ENCODE results near the gene DPM3. TPM values are rescaled to one million over a fixed set of nuclear protein-coding genes. Genes with fewer than 3 reads are reported as not detected.

Gene DPM3
- total and polyA plus RNA-seq, 3 donors from 2014 or later: 69.9 to 104 (median 77.7) TPM

DNA sequence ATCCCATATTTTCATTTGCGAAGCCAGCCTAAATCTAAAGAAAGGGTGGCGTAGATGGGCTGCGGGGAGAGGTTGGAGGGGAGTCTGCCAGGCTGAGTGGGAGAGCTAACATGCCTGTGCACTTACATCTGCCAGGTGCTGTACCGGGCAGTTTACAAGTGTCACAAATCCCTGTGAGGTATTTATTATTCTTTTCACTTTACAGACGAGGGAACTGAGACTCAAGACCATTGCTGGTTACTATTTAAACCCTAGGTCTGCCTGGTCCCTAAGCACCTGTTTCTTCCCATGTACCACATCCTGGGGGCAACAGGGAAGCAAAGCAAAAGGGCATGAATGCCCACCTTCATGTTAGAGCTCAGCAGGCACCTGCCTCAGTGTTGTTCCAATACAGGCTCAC, 32.0 kb downstream of the DPM3 start:
- Histone ChIP-seq H3K36me3 (ENCODE audit: low read depth, missing control alignments) (no peaks in the 10 kb centered on the region), H3K4me3 (no peak overlapping the region), H3K27ac (no peak overlapping the region), H3K27me3 (no peaks in the 10 kb centered on the region), H3K4me1 (no peaks in the 10 kb centered on the region), H3K9me3 (no peaks in the 10 kb centered on the region)
- TF ChIP-seq, protein P1, sequence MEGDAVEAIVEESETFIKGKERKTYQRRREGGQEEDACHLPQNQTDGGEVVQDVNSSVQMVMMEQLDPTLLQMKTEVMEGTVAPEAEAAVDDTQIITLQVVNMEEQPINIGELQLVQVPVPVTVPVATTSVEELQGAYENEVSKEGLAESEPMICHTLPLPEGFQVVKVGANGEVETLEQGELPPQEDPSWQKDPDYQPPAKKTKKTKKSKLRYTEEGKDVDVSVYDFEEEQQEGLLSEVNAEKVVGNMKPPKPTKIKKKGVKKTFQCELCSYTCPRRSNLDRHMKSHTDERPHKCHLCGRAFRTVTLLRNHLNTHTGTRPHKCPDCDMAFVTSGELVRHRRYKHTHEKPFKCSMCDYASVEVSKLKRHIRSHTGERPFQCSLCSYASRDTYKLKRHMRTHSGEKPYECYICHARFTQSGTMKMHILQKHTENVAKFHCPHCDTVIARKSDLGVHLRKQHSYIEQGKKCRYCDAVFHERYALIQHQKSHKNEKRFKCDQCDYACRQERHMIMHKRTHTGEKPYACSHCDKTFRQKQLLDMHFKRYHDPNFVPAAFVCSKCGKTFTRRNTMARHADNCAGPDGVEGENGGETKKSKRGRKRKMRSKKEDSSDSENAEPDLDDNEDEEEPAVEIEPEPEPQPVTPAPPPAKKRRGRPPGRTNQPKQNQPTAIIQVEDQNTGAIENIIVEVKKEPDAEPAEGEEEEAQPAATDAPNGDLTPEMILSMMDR (IDR thresholded peaks at IDR 0.05): no peak
- no peak for TF ChIP-seq POLR2A (IDR thresholded peaks at IDR 0.05)
- no peak for DNase-seq
- WGBS, 2 donors: 72 to 80% methylated on average over 5 of the region's 5 CpGs
- intact Hi-C loops (cut with DNase I; ENCODE audit: low total_unique reads): no loop called here

DNA sequence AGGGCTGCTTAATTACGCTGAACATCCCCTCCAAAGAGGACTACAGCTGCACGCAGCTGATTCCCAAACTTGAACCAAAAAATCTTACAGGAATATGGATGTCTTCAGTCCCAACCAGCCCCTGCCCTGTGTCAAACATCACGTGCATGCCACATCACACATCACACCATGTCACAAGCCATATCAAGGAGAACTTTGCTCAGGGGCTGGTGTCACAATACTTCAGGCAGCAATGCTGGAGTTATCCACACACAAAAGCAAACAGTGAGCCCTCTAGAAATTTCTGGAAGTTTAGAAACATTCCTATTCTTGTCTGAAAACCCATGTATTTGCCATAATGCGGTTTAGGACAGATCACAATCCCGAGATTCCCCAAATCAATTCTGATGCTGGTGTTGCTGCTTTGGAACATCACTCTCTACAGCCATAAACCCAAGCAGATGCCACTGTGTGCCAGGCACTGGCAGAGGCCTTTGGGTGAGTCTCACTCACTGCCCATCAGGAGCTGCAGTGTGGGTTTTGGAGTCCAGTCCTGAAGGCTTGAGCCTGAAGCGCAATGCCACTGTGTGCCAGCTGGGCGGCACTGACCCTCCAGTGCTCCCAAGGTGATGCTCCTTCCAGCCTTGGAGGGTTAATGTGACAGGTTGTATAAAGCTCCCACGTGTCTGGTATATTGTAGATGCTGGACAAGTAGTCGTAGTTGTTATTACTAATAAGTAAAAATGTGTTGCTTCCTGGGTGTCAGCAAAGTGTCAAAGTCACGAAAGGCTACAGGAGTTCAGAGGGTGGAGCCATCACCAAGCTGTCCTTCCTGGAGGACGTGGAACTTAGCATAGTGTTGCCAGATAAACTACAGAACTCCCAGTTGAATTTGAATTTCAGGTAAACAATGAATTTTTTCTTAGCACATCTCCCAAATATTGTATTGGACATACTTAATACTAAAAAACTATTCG, 32.7 kb downstream of the DPM3 start:
- H3K9me3 ChIP-seq: no peaks in the 10 kb centered on the region
- intact Hi-C loops (cut with DNase I; ENCODE audit: low total_unique reads): no loop called here
- H3K4me1 ChIP-seq: no peaks in the 10 kb centered on the region
- 79 to 81% methylated on average over 11 to 12 of the region's 12 CpGs for WGBS, 2 donors
- H3K27me3 ChIP-seq: no peaks in the 10 kb centered on the region
- DNase-seq: no peak
- H3K4me3 ChIP-seq: no peak overlapping the region
- no peak overlapping the region for H3K27ac ChIP-seq
- no peaks in the 10 kb centered on the region for H3K36me3 ChIP-seq (ENCODE audit: low read depth, missing control alignments)
- no peak for TF ChIP-seq POLR2A (IDR thresholded peaks at IDR 0.05)
- TF ChIP-seq, protein P1 (IDR thresholded peaks at IDR 0.05): no peak

DNA sequence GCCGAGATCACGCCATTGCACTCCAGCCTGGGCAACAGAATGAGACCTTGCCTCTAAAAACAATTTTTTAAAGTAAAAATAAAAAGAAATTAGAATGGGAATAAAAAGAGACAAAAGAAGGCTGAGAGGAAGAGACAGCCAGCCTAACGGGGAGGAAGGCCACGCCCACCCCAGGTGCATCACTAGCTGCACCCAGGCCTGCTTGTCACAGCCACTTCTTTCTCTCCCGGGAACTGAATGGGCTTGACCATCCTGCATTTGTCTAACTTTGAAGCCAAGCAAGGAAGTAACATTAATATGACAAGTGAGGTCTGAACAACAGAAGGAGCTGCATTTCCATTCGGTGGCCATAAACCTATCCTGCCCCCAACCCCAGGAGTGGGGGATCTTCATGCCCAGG, 33.5 kb downstream of the DPM3 start:
- TF ChIP-seq, protein P1 (IDR thresholded peaks at IDR 0.05): no peak
- TF ChIP-seq POLR2A (IDR thresholded peaks at IDR 0.05): no peak
- 74 to 77% methylated on average over 6 of the region's 6 CpGs for WGBS, 2 donors
- no peaks in the 10 kb centered on the region for H3K27me3 ChIP-seq
- no peak for DNase-seq
- no peaks in the 10 kb centered on the region for H3K9me3 ChIP-seq
- intact Hi-C loops (cut with DNase I; ENCODE audit: low total_unique reads): no loop called here
- no peak overlapping the region for H3K27ac ChIP-seq
- H3K4me3 ChIP-seq: no peak overlapping the region
- no peaks in the 10 kb centered on the region for H3K4me1 ChIP-seq
- no peaks in the 10 kb centered on the region for H3K36me3 ChIP-seq (ENCODE audit: low read depth, missing control alignments)

DNA sequence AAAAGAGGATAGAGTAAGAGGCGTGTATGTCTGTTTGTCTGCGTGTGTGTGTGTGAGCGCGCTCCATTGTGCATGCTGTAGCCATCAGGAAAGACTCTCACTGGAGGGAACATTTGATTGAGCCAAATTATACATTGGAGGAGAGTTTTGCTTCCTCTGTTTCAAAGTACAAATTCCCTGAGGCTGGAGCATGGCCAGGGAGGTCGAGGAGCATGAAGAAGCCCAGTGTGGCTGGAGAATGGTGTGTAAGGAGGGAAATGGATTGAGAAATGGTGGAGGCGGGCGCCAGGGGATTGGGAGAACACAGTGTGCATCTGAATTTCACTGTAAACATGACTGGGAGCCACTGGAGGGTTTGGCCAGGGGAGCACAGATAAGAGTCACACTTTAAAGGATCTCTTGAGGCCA, 34.7 kb downstream of the DPM3 start:
- TF ChIP-seq, protein P1 (IDR thresholded peaks at IDR 0.05): no peak
- no peak for TF ChIP-seq POLR2A (IDR thresholded peaks at IDR 0.05)
- WGBS, 2 donors: 61 to 72% methylated on average over 7 of the region's 7 CpGs
- intact Hi-C loops (cut with DNase I; ENCODE audit: low total_unique reads): no loop called here
- Histone ChIP-seq H3K27ac (no peak overlapping the region), H3K27me3 (no peaks in the 10 kb centered on the region), H3K36me3 (ENCODE audit: low read depth, missing control alignments) (no peaks in the 10 kb centered on the region), H3K4me1 (no peaks in the 10 kb centered on the region), H3K9me3 (no peaks in the 10 kb centered on the region), H3K4me3 (no peak overlapping the region)
- DNase-seq: no peak

All from testis (tissue), 3 donors.